ENCODE results near the gene CSMD2.

The CSMD2 gene

GRCh38 chr1:33706634-33707255 is 458.3 kb downstream of the CSMD2 start:
- DNase-seq = no peak

DNA sequence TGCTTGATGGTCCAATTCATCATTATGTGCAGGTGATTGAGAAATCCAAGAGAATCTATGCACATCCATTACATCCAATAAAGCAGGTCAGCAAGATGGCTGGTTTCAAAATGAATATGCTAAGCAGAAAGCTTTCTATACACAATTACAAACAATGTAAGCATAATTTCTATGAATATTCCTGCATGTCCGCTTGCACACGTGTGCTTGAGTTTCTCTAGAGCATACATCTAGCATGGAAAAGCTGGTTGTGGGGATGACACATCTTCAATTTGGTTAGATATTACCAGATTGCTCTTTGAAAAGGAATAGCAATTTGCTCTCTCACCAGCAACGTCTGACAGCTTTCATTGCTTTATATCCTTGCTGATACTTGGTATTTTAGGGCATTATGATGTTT is 461.6 kb downstream of the CSMD2 start:
- no peak for DNase-seq

DNA sequence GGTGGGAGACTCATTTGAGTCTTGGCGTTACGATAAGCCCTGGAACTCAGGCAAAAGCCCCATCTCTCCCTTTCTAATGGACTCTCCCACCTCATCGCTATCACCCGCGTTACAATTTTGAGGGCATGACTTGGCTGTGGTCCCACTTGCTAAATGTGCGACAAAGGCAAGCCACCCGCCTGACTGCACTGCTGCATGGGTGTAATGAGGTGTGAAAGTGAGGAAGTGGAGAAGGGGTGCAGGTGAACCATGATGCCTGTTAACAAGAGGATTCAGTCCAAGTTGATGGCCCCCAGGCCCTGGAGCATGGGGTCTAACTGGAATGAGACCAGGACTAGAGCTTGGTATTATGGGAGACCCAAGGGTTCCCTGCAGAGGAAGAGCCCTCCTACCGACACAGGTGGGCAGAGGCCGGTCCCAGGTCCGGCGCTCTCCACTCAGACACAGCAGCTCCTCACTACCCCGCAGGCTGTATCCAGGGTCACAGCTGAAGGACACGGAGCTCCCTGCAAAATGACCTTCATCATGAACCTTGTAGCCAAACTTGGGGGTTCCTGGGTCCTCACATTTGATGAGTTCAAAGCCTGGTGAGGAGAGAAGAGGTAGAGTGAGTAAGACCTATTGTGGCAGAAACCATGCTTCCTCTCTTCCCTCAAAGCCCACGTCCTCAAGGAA is 466.5 kb downstream of the CSMD2 start:
- DNase-seq = no peak

DNA sequence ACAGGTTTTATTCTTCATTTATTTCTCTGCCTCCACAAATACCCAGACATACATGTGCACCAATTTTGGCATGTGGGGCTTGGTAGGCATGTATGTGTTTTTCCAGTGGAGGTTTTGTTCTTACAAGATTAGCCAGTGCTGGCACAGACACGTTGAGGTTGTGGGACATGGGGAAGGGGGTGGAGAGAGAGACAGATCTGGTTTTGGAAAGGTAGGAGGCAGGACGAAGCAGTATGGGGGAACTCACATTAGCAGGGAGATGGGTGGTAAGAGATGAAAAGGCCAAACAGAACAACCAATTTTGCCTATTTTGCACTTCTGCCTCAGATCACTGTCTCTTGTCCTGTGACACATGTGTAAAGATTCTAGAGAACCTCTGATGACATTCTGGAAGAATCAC is 467.2 kb downstream of the CSMD2 start:
- DNase-seq = no peak

DNA sequence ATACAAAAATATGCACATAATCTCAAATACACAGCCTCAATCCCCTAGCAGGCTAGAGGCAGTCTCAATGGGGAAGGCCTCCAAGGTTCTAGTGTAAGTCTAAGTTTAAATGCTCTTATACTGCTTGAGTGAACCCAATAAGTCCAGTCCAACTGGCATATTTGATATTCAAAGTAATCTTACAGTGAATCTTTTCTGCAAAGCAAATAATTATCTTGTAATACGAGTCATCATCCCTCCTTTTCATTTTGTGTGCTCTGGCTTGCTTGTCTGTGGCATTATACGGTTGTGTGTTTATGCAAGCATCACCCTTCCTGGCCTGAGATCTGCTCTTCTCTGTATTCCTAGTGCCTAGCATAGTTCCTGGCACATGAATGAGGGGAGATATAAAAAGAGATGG is 468.1 kb downstream of the CSMD2 start:
- DNase-seq = no peak

- no peak for DNase-seq
Measured at GRCh38 chr1:33696311-33696710, 468.7 kb downstream of the CSMD2 start.

DNA sequence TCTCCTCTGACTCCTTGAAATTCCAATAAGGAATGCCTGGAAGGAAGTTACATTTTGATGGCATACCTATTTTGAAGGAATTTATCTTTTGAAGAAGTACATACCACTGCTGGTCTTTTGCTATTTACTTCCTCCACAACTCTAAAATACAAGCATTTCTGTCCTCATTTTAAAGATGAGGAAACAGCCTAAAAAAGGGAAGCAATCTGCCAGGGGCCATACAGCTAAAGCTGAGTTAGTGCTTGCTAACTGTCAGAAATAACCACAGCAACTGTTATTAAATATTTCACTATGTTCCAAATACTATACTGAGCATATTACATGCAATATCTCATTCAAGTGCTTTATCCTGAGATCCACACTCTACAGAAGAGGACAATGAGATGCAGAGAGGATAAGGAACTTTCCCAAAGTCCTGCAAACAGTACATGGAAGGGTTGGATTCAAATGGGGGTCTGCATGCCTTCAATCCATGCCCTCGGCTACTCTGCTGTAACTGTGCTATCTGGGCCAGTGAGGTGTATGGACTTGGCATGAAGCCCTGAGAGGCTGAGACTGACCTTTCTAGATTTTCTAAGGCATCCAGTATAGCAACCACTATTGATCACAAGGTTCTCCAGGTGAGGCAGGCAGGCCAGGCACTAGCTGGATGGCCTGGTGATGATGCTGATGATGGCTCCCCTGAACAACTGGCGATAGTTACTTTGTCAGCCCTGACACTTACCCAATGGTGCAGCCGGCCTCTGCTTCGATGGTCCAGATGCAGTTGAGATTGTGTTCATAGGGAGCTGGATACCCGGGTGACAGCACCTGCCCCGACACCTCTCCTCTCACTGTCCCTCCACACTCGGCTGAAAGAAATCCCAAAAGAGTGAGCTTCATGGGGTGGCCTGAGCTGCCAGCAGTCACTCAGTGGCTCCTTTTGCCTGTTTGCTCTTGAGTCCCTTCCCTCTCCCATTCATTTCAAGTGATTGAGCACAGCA is 472.5 kb downstream of the CSMD2 start:
- no peak for DNase-seq

- DNase-seq = no peak
Measured at GRCh38 chr1:33687000-33687399, 478.0 kb downstream of the CSMD2 start.

- DNase-seq = no peak
Measured at GRCh38 chr1:33686551-33686950, 478.5 kb downstream of the CSMD2 start.

GRCh38 chr1:33685256-33685655 is 479.8 kb downstream of the CSMD2 start:
- DNase-seq = no peak

DNA sequence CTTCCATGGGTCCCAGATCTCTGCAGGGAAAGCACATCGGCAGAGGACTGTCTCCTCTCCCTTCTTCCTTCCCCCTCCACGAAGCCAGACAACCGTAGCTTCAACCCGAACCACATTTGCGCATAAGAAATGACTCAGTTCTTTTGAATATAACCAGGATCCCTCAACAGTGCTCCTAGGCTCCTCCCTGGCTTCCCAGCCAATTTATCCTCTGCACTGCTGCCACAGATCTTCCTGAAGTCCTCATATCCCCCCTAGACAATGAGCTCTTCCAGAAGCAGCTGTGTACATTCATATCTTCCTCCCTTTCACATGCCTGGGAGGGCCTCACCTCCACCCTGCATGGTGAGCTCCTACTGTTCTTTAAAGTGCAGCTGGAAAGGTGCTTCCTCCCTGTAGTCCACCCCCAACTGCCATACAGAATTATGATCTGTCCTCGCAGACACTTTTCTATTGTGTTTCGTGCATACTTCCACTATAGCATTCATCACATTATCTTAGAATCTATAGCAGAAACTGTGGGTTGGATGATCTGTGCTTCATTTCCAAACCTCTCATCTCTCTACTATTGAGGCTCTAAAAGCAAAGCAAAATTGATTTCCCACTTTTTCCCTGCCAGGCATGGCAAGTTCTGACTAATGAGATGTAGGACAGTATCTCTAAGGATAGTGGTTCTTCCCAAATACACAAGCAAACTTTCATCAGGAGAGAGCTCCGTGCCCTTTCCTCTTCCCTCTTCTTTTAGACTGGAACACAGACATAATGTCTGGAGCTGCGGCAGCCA is 480.4 kb downstream of the CSMD2 start:
- no peak for DNase-seq

DNA sequence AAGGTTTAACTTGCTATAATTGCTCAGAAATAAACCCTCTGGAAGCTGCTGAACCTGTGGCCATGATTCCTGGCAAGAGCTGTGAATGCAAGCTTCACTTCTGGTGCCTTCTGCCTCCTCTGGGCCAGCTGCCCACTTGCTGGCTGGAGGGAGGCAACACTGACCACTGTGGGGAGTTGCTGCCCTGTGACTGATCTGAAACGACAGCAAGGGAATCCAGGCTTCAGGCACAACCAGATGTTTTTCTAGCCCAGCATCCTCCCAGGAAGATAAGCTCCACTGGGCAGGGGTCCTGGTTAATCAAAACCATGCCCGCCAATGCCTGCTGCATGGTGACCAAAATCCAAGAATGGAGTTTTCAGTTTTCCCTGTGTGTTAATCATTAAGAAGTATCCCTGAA is 481.1 kb downstream of the CSMD2 start:
- no peak for DNase-seq

- no peak for DNase-seq
Measured at GRCh38 chr1:33682371-33682770, 482.7 kb downstream of the CSMD2 start.

GRCh38 chr1:33680281-33680840 is 484.7 kb downstream of the CSMD2 start:
- DNase-seq = no peak

DNA sequence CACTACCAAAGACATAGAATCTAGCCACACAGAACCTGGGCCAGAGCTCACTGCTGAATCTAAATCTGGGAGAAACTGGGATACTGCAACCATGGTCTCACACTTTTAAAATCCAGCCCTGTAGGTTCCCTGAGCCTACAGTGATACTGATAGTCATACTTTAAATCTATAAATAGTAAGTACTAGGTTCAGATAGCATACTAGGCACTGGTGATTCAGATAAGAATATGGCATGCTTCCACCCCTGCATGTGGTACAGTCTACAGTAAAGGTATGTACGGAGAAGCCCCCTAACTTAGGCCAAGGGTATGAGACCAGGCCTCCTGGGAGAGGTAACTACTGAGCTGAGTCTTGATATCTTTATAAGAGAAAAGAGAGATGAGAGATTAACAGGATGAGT is 494.5 kb downstream of the CSMD2 start:
- DNase-seq = no peak

- DNase-seq = no peak
Measured at GRCh38 chr1:33668695-33669094, 496.3 kb downstream of the CSMD2 start.

GRCh38 chr1:33667386-33668282 is 497.4 kb downstream of the CSMD2 start:
- no peak for DNase-seq

DNA sequence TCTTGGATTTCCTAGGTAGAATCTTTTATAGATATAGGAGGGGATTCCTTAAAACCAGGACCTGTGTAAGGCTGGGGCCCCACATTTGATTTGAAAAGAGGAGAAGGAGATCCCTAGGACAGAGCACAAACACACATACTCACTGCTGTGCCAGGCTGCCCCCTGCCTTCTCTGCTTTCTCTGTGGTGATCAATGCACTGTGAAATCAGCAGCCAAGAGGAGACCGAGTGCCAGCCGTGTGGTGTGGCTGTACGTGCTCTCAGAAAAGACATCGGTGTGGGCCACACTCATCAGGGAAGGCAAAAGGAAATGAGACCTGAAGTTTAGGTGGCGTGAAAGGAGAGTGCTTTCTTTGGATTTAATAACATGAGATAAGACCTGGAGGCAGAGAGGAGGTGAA is 498.4 kb downstream of the CSMD2 start:
- no peak for DNase-seq

GRCh38 chr1:33661811-33662454 is 503.1 kb downstream of the CSMD2 start:
- no peak for DNase-seq

- no peak for DNase-seq
Measured at GRCh38 chr1:33660956-33661355, 504.1 kb downstream of the CSMD2 start.

DNA sequence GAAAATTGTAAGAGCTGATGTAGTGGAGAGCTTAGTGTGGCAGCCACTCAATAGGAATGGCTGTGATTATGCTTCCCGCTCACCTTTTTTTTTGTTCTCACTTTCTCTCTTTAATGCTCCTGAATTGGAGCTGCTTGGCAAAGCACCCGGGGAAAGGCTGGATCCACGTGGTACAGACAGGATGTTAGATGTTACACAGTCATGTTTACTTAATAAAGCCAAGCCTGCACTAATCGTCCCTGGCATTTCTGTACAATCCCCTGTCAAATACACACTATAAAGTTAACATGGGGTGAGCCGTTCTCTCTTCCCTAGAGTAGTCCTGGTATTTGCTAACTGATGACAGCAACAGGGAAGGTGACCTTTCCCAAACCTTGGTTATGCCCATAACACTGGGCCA is 504.8 kb downstream of the CSMD2 start:
- no peak for DNase-seq
